Measurements from ENCODE around the gene ARAP3. TPM values are rescaled to one million over a fixed set of nuclear protein-coding genes. Genes with fewer than 3 reads are reported as not detected.
A peak's percentile ranks its signal among the peaks of the same experiment; 100 is the strongest.

Gene ARAP3
- total and polyA plus RNA-seq, 9 of the 15 experiments (the other 6 are each of a cell fraction or from before 2014, with no cell fraction given): 0.83 to 25.7 (median 6.4) TPM

DNA sequence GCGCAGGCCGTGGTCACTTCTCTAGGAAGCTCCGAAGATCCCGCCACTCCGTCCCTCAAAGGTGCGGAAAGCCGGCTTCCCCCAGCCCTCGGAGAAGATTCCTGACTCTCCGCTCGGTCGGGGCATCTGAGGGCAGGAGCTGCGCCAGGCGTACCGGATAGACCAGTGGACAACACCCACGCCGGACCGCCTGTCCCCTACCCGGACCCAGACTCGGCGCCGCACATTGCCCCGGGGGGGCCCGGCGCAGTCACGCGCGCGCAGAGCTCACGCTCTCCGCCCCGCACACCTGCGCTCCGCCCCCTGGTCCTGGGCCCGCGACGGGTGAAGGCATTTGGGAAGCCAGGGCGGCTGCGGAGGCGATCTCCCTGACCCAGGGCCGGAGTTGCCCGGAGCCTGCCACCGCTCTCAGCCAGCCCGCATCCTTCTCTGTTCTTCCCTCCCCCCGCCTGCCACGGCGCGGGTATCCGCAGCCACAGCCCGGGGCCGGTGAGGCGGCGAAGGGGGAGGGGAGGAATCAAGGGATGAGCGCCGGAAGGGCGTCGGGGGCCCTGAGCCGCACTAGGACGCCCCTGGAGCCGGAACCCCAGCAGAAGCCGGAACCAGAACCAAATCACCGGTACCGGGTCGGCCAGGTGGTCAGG, 44.8 kb downstream of the ARAP3 start (continued):
- TF ChIP-seq NFIC (IDR thresholded peaks at IDR 0.05): no peak; the same call in 1 of the 2 replicates
- TF ChIP-seq SMAD2 (IDR thresholded peaks at IDR 0.05; ENCODE audit: low read depth, low read length): no peak
- TF ChIP-seq ZFP30 (CRISPR knock-in tag; IDR thresholded peaks at IDR 0.05; ENCODE audit: borderline replicate concordance): no peak
- TF ChIP-seq, protein P1, sequence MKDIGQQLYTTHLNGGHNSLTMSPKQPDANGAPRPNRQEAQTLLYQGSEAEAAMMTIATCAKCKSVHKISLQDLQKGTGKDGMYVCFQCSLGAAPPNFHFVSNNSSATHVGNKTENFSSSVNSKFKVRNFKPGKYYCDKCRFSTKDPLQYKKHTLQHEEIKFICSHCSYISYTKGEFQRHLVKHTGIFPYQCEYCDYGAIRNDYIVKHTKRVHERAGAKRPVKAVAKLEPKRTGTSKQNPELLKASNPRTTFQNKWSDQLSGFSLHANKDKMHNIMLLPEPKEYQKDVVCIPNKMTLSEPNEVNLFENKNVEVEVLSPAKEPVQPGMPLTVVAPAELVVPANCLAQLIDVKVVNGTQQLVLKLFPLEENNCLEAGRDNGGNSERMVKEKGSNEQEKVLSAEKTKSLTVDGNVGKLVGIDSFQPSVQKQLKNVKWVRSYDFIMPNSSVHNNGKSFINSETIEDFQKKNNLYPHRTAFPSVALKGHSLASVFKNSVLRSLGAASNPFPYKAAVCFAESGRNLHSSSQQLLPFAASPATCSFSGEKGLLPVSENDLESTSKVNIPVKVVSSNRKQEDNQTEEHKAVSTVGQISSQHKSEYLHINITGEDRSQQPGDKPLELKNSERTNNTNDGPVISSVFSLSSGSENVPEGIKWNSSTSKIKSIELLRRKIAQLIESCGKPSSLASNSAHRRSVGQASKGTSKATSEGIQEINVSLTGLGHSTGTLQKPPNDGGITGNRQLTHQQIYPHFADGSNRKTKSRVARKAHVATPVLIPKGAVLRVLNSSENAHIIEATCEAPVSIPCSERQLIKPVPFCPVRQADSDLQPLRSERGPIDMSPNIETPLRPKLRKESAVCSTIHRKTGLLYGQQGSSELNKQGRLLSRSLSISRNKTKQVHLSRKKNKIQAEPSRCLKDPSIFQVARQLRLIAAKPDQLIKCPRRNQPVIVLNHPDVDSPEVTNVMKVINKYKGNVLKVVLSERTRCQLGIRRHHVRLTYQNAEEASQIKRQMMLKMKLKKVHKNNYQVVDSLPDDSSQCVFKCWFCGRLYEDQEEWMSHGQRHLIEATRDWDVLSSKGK (CRISPR knock-in tag; IDR thresholded peaks at IDR 0.05): no peak
- TF ChIP-seq HDAC3 (IDR thresholded peaks at IDR 0.05; ENCODE audit: borderline replicate concordance, partially characterized antibody): no peak
- no peak for TF ChIP-seq ZNF583 (CRISPR knock-in tag; IDR thresholded peaks at IDR 0.05)
- no peak for TF ChIP-seq PHTF2 (CRISPR knock-in tag; IDR thresholded peaks at IDR 0.05)
- no peak for TF ChIP-seq DMBX1 (CRISPR knock-in tag; IDR thresholded peaks at IDR 0.05; ENCODE audit: borderline replicate concordance)
- TF ChIP-seq, protein P2, sequence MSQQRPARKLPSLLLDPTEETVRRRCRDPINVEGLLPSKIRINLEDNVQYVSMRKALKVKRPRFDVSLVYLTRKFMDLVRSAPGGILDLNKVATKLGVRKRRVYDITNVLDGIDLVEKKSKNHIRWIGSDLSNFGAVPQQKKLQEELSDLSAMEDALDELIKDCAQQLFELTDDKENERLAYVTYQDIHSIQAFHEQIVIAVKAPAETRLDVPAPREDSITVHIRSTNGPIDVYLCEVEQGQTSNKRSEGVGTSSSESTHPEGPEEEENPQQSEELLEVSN (IDR thresholded peaks at IDR 0.05; ENCODE audit: borderline replicate concordance in 1 of 2, extremely low read depth in 1 of 2, insufficient read depth in 1 of 2, insufficient read length in 1 of 2, low read depth in 1 of 2, low read length in 1 of 2, poor library complexity in 1 of 2, severe bottlenecking in 1 of 2): peak in 1 of 2 experiments; percentile 12
- TF ChIP-seq ADNP (tag; IDR thresholded peaks at IDR 0.05): no peak
- TF ChIP-seq, protein P3, sequence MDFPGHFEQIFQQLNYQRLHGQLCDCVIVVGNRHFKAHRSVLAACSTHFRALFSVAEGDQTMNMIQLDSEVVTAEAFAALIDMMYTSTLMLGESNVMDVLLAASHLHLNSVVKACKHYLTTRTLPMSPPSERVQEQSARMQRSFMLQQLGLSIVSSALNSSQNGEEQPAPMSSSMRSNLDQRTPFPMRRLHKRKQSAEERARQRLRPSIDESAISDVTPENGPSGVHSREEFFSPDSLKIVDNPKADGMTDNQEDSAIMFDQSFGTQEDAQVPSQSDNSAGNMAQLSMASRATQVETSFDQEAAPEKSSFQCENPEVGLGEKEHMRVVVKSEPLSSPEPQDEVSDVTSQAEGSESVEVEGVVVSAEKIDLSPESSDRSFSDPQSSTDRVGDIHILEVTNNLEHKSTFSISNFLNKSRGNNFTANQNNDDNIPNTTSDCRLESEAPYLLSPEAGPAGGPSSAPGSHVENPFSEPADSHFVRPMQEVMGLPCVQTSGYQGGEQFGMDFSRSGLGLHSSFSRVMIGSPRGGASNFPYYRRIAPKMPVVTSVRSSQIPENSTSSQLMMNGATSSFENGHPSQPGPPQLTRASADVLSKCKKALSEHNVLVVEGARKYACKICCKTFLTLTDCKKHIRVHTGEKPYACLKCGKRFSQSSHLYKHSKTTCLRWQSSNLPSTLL (IDR thresholded peaks at IDR 0.05): no peak
- no peak for TF ChIP-seq GATAD2A (IDR thresholded peaks at IDR 0.05)
- 0 out of 2 replicates have a peak, but pooled peaks have one; percentile 8 for TF ChIP-seq POLR2A (conservative IDR thresholded peaks at IDR 0.05)
- TF ChIP-seq TRIM24 (IDR thresholded peaks at IDR 0.05): no peak
- TF ChIP-seq CHCHD3 (CRISPR knock-in tag; IDR thresholded peaks at IDR 0.05): no peak
- TF ChIP-seq, protein P4, sequence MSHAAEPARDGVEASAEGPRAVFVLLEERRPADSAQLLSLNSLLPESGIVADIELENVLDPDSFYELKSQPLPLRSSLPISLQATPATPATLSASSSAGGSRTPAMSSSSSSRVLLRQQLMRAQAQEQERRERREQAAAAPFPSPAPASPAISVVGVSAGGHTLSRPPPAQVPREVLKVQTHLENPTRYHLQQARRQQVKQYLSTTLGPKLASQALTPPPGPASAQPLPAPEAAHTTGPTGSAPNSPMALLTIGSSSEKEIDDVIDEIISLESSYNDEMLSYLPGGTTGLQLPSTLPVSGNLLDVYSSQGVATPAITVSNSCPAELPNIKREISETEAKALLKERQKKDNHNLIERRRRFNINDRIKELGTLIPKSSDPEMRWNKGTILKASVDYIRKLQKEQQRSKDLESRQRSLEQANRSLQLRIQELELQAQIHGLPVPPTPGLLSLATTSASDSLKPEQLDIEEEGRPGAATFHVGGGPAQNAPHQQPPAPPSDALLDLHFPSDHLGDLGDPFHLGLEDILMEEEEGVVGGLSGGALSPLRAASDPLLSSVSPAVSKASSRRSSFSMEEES (CRISPR knock-in tag; IDR thresholded peaks at IDR 0.05): no peak
- TF ChIP-seq XRCC3 (IDR thresholded peaks at IDR 0.05): no peak
- TF ChIP-seq HOXB6 (CRISPR knock-in tag; IDR thresholded peaks at IDR 0.05; ENCODE audit: borderline replicate concordance): no peak
- no peak for TF ChIP-seq TCF3 (CRISPR knock-in tag; IDR thresholded peaks at IDR 0.05)
- TF ChIP-seq ZNF77 (CRISPR knock-in tag; IDR thresholded peaks at IDR 0.05): no peak

All from K562 (cell line).